ENCODE measurements around the gene GSTM2. TPM values are rescaled to one million over a fixed set of nuclear protein-coding genes. Genes with fewer than 3 reads are reported as not detected.
"Not testable (repeated sequence)": the region's sequence is repeated elsewhere in the genome, so short reads cannot be mapped to it uniquely, and the experiment has no call there.

GSTM2 gene
- total RNA-seq, 1 donor from 2014 or later: 51.2 TPM

DNA sequence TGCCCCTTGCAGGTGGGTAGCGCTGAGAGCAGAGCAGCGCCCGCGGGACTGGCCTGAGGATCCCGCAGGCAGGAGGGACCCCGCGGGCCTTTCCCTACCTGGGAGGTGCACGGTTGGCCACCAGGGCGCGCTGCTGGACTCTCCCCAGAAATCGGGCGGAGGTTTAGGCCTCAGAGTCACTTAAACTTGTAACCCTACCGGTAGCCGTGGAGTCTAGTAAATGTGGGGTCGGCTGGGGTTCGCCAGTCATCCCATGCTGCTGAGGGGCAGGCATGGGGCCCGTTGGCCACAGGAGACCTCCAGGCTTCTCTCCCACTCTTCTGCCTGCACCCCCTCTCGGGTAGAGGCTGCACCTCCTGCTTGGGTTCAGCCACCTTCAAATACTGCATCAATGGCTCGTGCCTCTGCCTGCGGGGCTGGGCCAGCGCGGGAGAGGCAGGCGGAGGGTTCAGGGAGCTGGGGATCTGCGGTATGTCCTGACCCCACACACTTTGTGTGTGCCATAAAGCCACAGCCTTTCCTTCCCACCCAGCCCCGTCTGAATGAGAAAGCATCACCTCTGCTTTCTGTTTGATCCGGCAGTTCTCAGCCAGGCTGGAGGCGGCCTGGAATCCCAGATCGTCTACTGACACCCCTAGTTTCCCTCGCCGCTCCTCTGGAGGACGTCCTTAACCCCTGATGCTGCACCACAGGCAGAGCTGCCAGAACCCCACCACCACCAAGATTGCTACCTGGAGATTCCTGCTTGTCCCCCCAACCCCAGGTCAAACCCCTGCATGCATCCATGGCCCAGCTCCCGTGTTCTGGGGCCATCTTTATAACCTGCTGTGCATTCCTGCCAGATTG lies 24.2 kb upstream of the GSTM2 start:
- peak; percentile 94 for DNase-seq (ENCODE audit: low spot score)

DNA sequence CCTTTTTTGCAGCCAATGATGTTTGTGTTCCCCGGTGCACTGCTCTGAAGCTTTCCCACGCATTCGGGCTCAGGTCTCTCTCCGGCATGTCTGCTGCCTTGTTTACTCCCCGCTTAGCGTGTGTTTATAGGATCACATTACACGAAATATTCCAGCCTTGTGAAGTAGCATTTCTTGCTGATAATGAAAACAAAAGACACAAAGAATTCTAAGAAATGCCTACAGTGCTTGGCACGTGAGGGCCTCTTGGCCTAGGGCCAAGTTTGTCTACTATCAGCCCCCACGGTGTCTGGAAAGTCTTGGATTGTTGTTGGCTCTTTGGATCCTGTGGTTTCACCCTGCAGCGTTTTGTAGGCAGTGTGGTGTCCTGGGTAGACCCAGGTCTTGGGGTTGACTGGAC lies 23.2 kb upstream of the GSTM2 start:
- DNase-seq (ENCODE audit: low spot score): no peak

DNA sequence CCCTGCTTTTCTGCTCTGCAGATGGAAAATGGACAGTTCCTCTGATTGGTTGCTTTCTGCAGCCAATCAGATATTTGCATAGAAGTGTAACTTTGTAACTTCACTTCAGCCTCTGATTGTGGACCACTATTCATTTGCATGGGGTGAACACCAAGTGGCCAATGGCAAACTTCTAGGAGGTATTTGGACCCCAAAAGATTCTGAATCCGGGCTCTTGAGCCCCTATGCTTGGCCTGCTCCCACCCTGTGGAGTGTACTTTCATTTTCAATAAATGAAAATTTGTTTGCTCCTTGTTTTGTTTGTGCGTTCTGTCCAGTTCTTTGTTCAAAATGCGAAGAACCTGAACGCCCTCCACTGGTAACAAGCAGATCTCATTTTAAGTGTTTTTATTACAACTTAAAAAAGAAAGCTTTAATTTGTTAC lies 18.4 kb upstream of the GSTM2 start:
- no peak for DNase-seq (ENCODE audit: low spot score)

DNA sequence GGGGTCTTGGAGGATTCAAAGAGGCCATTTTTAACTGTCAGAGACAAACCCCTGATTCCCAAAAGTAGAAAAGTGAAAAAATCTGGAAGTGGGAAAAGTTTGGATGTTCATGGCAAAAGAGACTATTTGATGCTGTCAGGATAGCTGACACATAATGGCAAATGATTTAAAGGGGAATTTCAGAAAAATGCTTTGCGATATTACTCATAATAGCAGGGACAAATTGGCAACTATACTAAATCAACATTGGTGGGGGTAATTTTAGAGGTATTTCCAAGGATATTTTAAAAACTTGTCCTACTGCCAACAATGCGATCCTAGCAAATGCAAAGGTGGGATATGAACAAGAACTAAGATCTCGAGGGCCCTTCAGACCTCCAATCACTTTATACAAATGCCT lies 17.2 kb upstream of the GSTM2 start:
- no peak for DNase-seq (ENCODE audit: low spot score)

DNA sequence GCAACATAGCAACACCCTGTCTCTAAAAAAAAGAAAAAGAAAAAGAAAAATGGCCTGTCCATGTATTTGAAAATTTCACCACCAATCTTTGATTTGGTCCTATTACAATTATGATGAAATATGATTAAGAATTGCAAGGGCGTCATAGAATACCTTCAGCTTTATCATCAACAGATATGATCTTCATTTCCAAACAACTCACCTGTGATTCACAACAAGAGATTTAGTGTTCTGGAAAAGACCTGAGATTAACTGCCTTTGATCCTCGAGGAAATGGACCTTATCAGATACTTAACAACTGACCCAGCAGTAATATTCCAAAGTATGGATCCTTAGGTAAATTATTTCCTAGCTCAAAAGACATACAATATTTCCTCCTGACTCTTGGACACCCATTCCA lies 15.5 kb upstream of the GSTM2 start:
- DNase-seq (ENCODE audit: low spot score): no peak

DNA sequence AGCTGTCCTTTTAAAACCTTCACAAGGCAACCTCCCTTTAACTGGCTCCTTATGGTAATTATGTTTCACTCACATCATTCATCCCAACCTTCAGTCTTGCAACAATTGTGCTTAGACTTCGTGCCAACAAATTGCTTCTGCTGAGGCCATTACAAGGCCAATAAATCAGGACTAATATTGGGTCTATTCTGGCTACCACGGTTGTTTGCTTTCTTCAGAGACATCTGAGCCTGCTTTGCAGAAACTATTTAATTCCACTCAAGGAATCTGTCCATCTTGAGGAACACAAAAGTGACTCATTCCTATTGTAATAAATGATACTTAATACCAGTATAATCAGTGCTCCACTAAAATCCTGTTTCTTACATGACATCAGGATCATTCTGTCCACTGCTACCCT lies 14.6 kb upstream of the GSTM2 start:
- no peak for DNase-seq (ENCODE audit: low spot score)

DNA sequence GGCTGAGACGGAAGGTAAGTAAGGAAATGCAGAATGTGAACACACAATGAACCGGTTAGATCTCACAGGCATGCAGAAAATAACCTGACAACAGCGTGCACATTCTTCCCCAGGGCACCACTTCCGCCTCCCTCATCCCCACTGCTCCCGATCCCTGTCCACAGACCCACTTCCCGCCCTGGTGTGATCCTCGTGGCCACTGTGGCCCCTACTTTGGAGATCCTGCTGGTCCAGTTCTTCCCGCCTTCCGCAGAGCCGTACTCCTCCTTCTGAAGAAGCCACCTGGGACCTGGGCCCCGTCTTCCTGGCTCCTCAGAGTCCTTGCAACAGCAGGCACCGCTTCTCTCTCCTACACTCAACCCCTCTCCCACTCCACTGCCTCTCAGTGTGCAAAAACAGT lies 13.3 kb upstream of the GSTM2 start:
- no peak for DNase-seq (ENCODE audit: low spot score)

DNA sequence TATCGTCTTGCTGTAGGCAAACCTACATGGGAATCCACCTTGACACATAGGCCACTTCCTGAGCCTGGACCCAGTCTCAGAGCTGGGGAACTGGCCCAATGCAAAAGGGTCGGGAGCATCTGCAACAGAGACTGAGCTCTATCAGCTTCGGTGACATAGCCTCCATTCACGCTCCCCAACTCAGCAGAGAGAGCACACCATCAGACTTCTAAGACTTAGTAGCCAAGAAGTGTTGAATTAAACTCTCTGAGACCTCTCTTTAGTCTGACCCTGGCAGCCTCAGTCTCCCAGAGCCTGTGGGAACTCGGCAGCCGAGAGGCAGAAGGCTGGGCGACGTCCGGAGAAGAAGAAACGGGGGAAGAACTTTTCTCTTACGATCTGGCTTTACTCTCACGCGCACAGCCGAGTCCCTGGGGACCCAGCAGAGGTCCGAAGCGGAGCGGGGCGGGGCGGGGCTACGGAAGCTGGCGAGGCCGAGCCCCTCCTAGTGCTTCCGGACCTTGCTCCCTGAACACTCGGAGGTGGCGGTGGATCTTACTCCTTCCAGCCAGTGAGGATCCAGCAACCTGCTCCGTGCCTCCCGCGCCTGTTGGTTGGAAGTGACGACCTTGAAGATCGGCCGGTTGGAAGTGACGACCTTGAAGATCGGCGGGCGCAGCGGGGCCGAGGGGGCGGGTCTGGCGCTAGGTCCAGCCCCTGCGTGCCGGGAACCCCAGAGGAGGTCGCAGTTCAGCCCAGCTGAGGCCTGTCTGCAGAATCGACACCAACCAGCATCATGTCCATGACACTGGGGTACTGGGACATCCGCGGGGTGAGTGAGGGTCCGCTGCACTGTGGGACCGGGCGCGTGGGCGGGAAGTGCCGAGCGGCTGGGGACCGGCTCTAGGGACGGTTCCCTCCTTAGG lies 12.0 kb upstream of the GSTM2 start, which contains the start of gene GSTM4:
TSS of gene GSTM4 (plus strand) at position 485 of the 905 bp plus-strand sequence. CDS start at position 776, 291 bp downstream.
- DNase-seq (ENCODE audit: low spot score): peak; percentile 94

DNA sequence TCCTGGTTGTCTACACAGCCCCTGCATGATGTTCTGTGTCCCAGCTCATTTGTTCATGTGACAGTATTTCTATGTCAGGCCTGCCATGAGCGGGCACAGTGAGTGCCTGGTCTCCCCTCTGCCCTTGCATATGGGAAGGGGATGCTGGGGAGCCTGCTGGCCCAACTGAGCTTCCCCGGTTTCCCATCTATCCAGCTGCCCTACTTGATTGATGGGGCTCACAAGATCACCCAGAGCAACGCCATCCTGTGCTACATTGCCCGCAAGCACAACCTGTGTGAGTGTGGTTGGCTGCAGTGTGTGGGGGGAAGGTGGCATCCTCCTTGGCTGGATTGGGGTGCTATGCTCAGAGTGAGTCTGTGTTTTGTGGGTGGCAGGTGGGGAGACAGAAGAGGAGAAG lies 10.5 kb upstream of the GSTM2 start:
- DNase-seq (ENCODE audit: low spot score): no peak

DNA sequence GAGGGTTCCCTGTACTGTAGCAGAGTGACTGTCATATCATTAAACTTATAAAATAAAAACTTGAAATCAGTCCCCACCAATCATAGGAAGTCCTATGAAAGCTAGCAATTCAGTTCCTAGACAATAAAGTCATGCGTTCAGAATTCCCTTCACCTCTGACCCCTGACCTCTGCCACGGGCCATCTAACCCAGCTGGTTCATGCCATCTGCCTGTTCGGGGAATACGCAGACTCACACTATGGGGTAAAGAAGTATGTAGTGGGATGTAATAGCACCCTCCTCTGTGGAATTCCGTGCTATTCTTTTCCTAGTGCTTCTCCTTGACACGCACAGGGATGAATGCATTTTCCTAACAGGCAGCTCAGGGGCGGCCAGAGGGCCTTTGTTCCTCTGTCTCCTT lies 9.9 kb upstream of the GSTM2 start:
- DNase-seq (ENCODE audit: low spot score): no peak

DNA sequence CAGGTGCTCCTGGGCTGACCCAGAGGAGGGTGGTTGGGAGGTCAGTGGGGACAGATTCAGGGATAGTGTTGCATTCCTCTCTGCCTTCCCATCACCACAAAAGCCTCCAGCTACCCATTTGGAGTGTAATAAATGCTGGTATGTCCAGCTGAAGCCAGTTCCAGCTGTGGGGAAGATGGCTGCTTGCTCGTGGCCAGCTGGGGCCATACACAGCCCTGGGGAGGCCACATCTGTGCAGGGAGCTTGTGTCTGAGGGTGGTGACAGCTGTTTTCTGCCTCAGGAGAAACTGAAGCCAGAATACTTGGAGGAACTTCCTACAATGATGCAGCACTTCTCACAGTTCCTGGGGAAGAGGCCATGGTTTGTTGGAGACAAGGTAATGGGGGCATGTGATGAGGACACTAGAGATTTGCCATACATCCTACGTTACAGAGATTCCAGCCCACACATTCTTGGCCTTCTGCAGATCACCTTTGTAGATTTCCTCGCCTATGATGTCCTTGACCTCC lies 9.3 kb upstream of the GSTM2 start:
- no peak for DNase-seq (ENCODE audit: low spot score)

DNA sequence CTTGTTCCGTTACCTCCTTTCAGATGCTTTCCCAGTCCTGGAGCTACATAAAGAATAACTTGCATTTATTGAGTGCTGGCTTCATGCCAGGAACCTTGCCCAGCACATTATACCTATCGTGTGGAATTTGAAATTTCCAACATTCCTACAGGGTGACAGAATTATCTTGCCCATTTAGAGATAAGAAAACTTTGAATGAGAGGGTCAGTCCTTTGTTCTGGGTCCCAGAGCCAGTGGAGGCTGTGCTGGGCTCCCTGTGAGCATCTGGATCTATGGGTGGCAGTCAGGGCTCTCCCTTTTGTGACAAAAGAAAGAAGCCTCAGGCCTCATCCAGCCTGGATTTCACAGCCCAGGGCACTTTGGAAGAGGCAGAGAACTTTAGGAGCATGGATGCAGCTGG lies 8.7 kb upstream of the GSTM2 start:
- DNase-seq (ENCODE audit: low spot score): no peak

DNA sequence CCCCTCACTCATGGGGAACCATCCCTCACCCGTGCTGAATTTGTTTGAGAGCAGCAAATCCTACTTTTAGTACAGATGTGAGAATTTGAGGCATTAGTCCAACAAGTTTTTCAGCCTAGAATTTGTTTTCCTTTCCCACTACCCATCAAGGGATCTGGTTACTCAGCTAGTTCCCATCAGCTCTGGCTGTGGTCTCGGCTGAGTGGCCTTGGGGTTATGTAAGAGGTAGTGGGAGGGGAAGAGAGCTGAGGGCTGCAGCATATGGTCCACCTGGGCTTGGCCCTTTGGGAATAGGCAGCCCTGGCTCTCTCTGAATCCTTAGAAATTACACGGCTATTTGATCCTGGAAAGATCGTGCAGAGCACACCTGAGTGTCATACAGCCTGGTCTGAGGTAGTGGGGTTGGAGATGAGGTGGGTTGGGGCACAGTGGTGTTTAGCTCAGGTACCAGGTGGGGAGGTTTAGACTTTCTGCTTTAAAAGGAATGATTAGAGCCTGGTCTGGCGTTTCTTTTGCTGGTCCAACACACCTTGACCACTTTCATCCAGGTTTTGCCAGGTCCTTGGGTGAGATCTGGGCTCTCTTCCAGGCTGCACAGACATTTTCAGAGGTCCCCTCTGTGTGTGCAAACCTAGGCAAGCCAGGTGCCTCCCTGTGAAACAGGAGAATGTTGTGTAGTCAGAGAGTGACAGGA lies 7.7 kb upstream of the GSTM2 start:
- no peak for DNase-seq (ENCODE audit: low spot score)

DNA sequence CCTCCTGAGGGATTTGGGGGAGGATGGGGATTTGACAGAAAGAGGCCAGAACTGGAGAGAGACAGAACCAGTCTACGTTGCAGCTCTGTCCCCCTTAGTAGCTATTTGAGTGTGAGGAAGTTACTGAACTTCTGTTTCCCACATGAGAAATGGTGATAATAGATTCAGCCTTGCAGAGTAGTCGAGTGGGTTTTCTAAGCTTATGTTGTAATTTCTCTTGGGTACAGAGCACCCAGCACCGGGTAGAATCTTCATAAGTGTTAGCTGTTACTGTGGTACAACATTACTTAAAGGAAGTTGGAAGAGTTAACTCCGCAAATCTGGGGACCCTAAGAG lies 7.2 kb upstream of the GSTM2 start:
- DNase-seq (ENCODE audit: low spot score): not testable (repeated sequence)

DNA sequence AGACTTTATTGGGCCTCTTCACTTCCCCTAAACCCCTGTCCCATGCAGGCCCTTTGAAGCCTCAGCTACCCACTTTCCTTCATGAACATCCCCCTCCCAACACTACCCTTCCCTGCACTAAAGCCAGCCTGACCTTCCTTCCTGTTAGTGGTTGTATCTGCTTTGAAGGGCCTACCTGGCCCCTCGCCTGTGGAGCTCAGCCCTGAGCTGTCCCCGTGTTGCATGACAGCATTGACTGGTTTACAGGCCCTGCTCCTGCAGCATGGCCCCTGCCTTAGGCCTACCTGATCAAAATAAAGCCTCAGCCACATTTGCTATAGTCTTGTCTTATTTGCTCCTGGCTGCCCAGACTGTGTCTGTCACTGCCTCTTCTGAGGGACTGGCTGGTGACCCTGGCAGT lies 6.5 kb upstream of the GSTM2 start:
- DNase-seq (ENCODE audit: low spot score): no peak

DNA sequence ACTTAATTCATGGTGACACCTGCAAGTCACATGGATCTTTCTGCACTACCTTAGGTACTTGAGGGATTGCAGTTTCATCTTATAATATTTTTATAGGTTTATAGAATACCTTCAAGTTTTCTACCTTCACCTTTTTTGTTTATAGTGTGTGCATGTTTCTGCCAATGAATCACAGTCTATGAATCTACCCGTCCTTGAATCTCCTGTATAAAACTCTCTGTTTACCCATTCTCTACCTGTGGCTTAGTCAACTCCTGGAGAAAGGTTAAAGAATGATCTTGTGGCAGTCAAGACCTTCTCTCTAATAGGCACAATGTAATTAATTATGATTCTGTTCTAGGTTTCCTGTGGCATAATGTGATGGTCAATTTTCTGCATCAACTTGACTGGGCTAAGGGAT lies 3.2 kb upstream of the GSTM2 start:
- no peak for DNase-seq (ENCODE audit: low spot score)

DNA sequence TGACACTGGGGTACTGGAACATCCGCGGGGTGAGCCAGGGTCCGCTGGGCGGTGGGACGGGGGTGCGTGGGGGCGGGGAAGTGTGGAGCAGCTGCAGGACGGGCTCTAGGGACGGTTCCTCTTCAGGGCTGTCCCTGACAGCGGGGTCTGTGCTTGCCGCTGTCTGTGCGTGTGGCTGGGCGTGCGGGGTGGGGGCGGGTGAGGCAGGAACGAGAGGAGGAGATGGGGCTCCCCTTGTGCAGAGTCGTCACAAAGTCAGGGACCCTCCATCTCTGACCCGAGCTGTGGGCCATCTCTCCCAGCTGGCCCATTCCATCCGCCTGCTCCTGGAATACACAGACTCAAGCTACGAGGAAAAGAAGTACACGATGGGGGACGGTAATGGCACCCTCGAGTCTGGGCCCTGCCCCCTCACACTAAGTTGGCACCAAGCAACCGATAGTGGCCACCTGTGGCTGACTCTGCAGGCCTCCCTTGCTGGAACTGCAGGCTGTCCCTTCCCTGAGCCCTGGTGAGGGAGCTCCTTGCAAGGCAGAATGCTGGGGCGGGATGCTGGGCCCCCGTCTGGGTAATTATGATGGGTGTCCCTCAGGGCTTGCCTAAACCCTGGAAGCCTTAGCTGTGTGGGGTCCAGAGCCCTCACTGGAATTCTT lies 392 bp downstream of the GSTM2 start:
- no peak for DNase-seq (ENCODE audit: low spot score)

DNA sequence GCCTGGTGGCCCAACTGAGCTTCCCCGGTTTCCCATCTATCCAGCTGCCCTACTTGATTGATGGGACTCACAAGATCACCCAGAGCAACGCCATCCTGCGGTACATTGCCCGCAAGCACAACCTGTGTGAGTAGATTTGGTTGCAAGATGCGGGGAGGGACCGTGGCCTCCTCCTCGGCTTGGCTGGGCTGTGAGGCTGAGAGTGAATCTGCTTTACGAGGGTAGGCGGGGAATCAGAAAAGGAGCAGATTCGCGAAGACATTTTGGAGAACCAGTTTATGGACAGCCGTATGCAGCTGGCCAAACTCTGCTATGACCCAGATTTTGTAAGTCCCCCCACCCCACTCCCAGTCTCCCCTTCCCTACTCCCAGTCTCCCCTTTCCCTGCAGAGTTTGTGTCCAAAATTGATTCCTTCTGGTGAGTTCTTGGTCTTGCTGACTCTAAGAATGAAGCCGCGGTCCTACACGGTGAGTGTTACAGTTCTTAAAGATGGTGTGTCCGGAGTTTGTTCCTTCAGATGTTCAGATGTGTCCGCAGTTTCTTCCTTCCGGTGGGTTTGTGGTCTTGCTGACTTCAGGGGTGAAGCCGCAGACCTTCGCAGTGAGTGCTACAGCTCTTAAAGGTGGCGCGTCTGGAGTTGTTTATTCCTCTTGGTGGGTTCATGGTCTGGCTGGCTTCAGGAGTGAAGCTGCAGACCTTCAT lies 1.5 kb downstream of the GSTM2 start:
- DNase-seq (ENCODE audit: low spot score): no peak

DNA sequence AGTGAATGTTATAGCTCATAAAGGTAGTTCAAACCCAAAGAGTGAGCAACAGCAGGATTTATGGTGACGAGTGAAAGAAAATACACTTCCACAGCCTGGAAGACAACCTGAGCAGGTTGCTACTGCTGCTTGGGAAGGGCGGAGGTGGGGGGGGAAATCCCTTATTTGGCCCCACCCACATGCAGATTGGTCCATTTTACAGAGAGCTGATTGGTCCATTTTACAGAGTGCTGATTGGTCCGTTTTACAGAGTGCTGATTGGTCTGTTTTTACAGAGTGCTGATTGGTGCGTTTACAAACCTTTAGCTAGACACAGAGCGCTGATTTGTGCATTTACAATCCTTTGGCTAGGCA lies 2.1 kb downstream of the GSTM2 start:
- DNase-seq (ENCODE audit: low spot score): not testable (repeated sequence)

DNA sequence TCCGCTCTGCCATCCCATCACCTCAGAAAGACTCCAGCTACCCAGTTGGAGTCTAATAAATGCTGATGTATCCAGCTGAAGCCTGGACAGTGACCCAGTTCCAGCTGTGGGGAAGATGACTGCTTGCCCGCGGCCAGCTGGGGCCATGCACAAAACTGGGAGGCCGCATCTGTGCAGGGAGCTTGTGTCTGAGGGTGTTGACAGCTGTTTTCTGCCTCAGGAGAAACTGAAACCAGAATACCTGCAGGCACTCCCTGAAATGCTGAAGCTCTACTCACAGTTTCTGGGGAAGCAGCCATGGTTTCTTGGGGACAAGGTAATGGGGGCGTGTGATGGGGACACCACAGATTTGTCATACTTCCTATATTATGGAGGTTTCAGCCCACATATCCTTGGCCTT lies 3.2 kb downstream of the GSTM2 start:
- no peak for DNase-seq (ENCODE audit: low spot score)

Measured in mesenteric fat pad (tissue), 1 donor.